ENCODE measurements around the gene PTPN1.

- TF ChIP-seq CTCF (IDR thresholded peaks at IDR 0.05) (peak; percentile 72), EZH2 (IDR thresholded peaks at IDR 0.05) (no peak)
These were observed 65.9 kb downstream of the PTPN1 start for GRCh38 chr20:50575865-50576720.

All from neural progenitor cell (in vitro differentiated cells).